ENCODE results near the gene ATXN3. TPM values are rescaled to one million over a fixed set of nuclear protein-coding genes. Genes with fewer than 3 reads are reported as not detected.

Gene ATXN3
- 38.6 and 39.4 TPM in 2 replicates for total RNA-seq

GRCh38 chr14:92106143-92106926, at the start of gene ATXN3:
TSS of gene ATXN3 (minus strand) at chr14:92106582. CDS start at chr14:92106552, 30 bp downstream.

GRCh38 chr14:92121670-92122350, 15.4 kb upstream of the ATXN3 start, which contains the start of the genes CPSF2 and NDUFB1:
TSS of gene CPSF2 (plus strand) at chr14:92121969. CDS start at chr14:92130985, 9,016 bp downstream.
TSS of gene NDUFB1 (minus strand) at chr14:92121706. CDS start at chr14:92117637, 4,069 bp downstream.

GRCh38 chr14:92039719-92040430, 66.5 kb downstream of the ATXN3 start, which contains the start of gene TRIP11:
TSS of gene TRIP11 (minus strand) at chr14:92040059. CDS start at chr14:92039685, 374 bp downstream.

Other genes starting within 250 kb of the ATXN3 start
- gene TC2N, start 239.0 kb downstream of the ATXN3 start, total RNA-seq, result 0.26 and 0.50 TPM in 2 replicates
- gene FBLN5, start 158.9 kb downstream of the ATXN3 start, total RNA-seq, result 54.9 and 65.9 TPM in 2 replicates
- 54.8 and 56.4 TPM in 2 replicates for gene TRIP11, start 66.5 kb downstream of the ATXN3 start, total RNA-seq
- gene NDUFB1, start 15.1 kb upstream of the ATXN3 start, total RNA-seq, result 64.1 and 122 TPM in 2 replicates
- gene CPSF2, start 15.4 kb upstream of the ATXN3 start, total RNA-seq, result 44.5 and 45.0 TPM in 2 replicates
- gene SLC24A4, start 216.6 kb upstream of the ATXN3 start, total RNA-seq, result not detected in 2 replicates

Measured in smooth muscle cell of the pulmonary artery (primary cell).